Hepatocyte (in vitro differentiated cells): ENCODE measurements around the gene CDK5RAP1.

ENCODE experiments used
- EZH2 ChIP-seq: fragments of 200-600 bp; sonication (generic); IDR thresholded peaks from 2 replicates; pipeline ENCODE4 v1.6.1; 2016; ENCODE audit warnings: antibody characterized with exemption, mild to moderate bottlenecking, borderline replicate concordance
- TF ChIP-seq, protein P1 (sequence below): fragments of 200-600 bp; sonication (generic); IDR thresholded peaks from 2 replicates; pipeline ENCODE4 v1.5.1; 2016; ENCODE audit warnings: antibody characterized with exemption, mild to moderate bottlenecking; ENCODE audit not compliant: poor library complexity

DNA sequence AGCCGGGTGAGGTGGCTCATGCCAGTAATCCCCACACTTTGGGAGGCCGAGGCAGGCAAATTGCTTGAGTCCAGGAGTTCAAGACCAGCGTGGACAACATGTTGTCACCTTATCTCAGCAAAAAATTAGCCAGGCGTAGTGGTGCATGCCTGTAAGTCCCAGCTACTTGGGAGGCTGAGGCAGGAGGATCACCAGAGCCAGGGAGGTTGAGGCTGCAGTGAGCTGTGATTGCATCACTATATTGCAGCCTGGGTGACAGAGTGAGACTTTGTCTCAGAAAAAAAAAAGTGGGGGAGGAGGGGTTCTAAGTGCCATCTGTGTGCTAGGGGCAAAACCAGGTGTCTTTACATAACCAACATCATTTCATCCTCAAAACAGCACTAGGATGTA is 48.3 kb downstream of the CDK5RAP1 start:
- TF ChIP-seq, protein P1, sequence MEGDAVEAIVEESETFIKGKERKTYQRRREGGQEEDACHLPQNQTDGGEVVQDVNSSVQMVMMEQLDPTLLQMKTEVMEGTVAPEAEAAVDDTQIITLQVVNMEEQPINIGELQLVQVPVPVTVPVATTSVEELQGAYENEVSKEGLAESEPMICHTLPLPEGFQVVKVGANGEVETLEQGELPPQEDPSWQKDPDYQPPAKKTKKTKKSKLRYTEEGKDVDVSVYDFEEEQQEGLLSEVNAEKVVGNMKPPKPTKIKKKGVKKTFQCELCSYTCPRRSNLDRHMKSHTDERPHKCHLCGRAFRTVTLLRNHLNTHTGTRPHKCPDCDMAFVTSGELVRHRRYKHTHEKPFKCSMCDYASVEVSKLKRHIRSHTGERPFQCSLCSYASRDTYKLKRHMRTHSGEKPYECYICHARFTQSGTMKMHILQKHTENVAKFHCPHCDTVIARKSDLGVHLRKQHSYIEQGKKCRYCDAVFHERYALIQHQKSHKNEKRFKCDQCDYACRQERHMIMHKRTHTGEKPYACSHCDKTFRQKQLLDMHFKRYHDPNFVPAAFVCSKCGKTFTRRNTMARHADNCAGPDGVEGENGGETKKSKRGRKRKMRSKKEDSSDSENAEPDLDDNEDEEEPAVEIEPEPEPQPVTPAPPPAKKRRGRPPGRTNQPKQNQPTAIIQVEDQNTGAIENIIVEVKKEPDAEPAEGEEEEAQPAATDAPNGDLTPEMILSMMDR, result no peak
- no peak for TF ChIP-seq EZH2
